Fibroblast of gingiva (primary cell): ENCODE results near the gene GPBP1.
A peak's percentile ranks its signal among the peaks of the same experiment; 100 is the strongest.
"Not testable (repeated sequence)": the region's sequence is repeated elsewhere in the genome, so short reads cannot be mapped to it uniquely, and the experiment has no call there.

ENCODE experiments used
- DNase-seq: peaks from one replicate; pipeline ENCODE4 v3.0.0-alpha.2; 2011; ENCODE audit warnings: low read depth

Gene GPBP1

GRCh38 chr5:57173319-57174127 lies at the start of gene GPBP1:
GPBP1 (plus strand) TSS chr5:57174059; CDS start chr5:57214131, 40,072 bp downstream.
- DNase-seq, result peak; percentile 100

GRCh38 chr5:57128325-57128724 lies 45.5 kb upstream of the GPBP1 start:
- no peak for DNase-seq

GRCh38 chr5:57133574-57133973 lies 40.3 kb upstream of the GPBP1 start:
- DNase-seq, result no peak

GRCh38 chr5:57137401-57137800 lies 36.5 kb upstream of the GPBP1 start:
- DNase-seq, result no peak

- DNase-seq, result no peak
Measured at GRCh38 chr5:57152316-57152715, 21.5 kb upstream of the GPBP1 start.

GRCh38 chr5:57155033-57155432 lies 18.8 kb upstream of the GPBP1 start:
- DNase-seq, result no peak

- DNase-seq, result no peak
Measured at GRCh38 chr5:57157131-57157530, 16.7 kb upstream of the GPBP1 start.

GRCh38 chr5:57157666-57158065 lies 16.2 kb upstream of the GPBP1 start:
- DNase-seq, result no peak

- no peak for DNase-seq
Measured at GRCh38 chr5:57163553-57164006, 10.3 kb upstream of the GPBP1 start.

GRCh38 chr5:57164124-57164523 lies 9.7 kb upstream of the GPBP1 start:
- no peak for DNase-seq

- not testable (repeated sequence) for DNase-seq
Measured at GRCh38 chr5:57165171-57165570, 8.7 kb upstream of the GPBP1 start.

GRCh38 chr5:57166276-57166675 lies 7.6 kb upstream of the GPBP1 start:
- no peak for DNase-seq

GRCh38 chr5:57167201-57167600 lies 6.7 kb upstream of the GPBP1 start:
- no peak for DNase-seq

- not testable (repeated sequence) for DNase-seq
Measured at GRCh38 chr5:57170116-57170515, 3.7 kb upstream of the GPBP1 start.

GRCh38 chr5:57171816-57172465 lies 1.9 kb upstream of the GPBP1 start:
- DNase-seq, result no peak

- peak; percentile 21 for DNase-seq
Measured at GRCh38 chr5:57172466-57173318, 1.2 kb upstream of the GPBP1 start.

GRCh38 chr5:57174128-57174889 lies 450 bp downstream of the GPBP1 start:
- peak; percentile 9 for DNase-seq

GRCh38 chr5:57174890-57175510 lies 1.1 kb downstream of the GPBP1 start:
- DNase-seq, result no peak

GRCh38 chr5:57175551-57176309 lies 1.9 kb downstream of the GPBP1 start:
- no peak for DNase-seq

GRCh38 chr5:57176350-57176857 lies 2.5 kb downstream of the GPBP1 start:
- DNase-seq, result peak; percentile 65
